Thyroid gland (tissue), 4 donors: ENCODE measurements around the gene CDH23. TPM values are rescaled to one million over a fixed set of nuclear protein-coding genes. Genes with fewer than 3 reads are reported as not detected.

Experiments used
- DNase-seq, 2 donors: peaks; one replicate each; pipeline ENCODE4 v3.0.0-alpha.2; 2019
- H3K27ac ChIP-seq, 3 donors: fragments of 200-600 bp; sonication (generic); 1 replicate in 2 of 3; 2 replicates in 1 of 3; pipeline ENCODE4 v1.5.1; 2016 to 2019; ENCODE audit warnings: mild to moderate bottlenecking in 1 of 3, moderate library complexity in 1 of 3
- H3K27me3 ChIP-seq: fragments of 200-600 bp; sonication (generic); one replicate; pipeline ENCODE4 v1.5.1; 2019
- H3K36me3 ChIP-seq, 2 donors: fragments of 200-600 bp; sonication (generic); one replicate each; pipeline ENCODE4 v1.5.1; 2016 to 2019
- H3K4me1 ChIP-seq, 2 donors: fragments of 200-600 bp; sonication (generic); one replicate each; pipeline ENCODE4 v1.5.1; 2017 to 2019
- H3K4me3 ChIP-seq, 3 donors: fragments of 200-600 bp; sonication (generic); replicated peaks in 1 of 3; 1 replicate in 2 of 3; 2 replicates in 1 of 3; pipeline ENCODE4 v1.5.1; 2016; ENCODE audit warnings: mild to moderate bottlenecking in 1 of 3
- H3K9me3 ChIP-seq: fragments of 200-600 bp; sonication (generic); one replicate; pipeline ENCODE4 v1.5.1; 2017
- POLR2A ChIP-seq, 2 donors: fragments of 450-650 bp; IDR thresholded peaks; one replicate each; pipeline ENCODE4 v1.6.1; 2017; ENCODE audit warnings: antibody characterized with exemption in 2 of 2, mild to moderate bottlenecking in 2 of 2, moderate library complexity in 1 of 2
- WGBS, 2 donors: methylation state at CpG; one replicate each; pipeline ENCODE4 v1.1.5; 2017; 5-methylcytosine and 5-hydroxymethylcytosine counted together
- intact Hi-C: fragments of 100-400 bp; cut with DNase I; formaldehyde crosslinking; loops from one replicate; pipeline ENCODE4 v1.15.1; 2023
- total RNA-seq, 4 donors: library from RNA; depleted of rRNA; stranded (reverse); fragments of >200 nt; gene quantifications; one replicate each; pipeline ENCODE4 v1.2.3, GENCODE V29; 2016
- TF ChIP-seq, protein P1 (sequence below), 6 experiments: fragments of 200-600 bp in 3 of 6; fragments of 450-650 bp in 3 of 6; sonication (generic) in 3 of 6; IDR thresholded peaks; one replicate each; pipeline ENCODE4 v1.5.1; 2016 to 2019; ENCODE audit warnings: antibody characterized with exemption in 6 of 6, mild to moderate bottlenecking in 2 of 6, inconsistent platforms in 1 of 6, moderate library complexity in 1 of 6

The CDH23 gene
- total RNA-seq, 4 donors from 2014 or later = 3.0 to 4.2 (median 3.9) TPM

DNA sequence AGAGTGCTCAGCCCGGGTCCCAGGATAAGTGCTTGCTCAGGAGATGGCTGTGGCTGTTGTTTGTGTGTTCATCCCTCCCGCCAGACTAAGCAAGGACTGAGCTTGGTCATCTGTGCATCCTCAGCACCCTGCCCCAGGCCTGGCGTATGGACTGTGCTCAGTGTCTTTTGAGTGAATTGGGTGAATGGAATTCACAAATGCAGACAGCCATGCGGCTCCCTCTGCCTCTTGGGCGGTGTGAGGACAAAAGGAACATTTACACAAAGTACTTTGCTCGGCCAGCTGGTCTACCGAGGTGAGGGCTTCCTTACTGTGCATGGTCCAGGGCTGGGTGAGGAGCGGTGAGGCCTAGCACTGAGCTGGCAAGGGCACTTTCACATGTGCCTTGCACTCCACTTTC lies 120.2 kb downstream of the CDH23 start:
- intact Hi-C loops = no loop called here
- 59 to 79% methylated on average over 8 of the region's 8 CpGs for WGBS, 2 donors
- TF ChIP-seq, protein P1, sequence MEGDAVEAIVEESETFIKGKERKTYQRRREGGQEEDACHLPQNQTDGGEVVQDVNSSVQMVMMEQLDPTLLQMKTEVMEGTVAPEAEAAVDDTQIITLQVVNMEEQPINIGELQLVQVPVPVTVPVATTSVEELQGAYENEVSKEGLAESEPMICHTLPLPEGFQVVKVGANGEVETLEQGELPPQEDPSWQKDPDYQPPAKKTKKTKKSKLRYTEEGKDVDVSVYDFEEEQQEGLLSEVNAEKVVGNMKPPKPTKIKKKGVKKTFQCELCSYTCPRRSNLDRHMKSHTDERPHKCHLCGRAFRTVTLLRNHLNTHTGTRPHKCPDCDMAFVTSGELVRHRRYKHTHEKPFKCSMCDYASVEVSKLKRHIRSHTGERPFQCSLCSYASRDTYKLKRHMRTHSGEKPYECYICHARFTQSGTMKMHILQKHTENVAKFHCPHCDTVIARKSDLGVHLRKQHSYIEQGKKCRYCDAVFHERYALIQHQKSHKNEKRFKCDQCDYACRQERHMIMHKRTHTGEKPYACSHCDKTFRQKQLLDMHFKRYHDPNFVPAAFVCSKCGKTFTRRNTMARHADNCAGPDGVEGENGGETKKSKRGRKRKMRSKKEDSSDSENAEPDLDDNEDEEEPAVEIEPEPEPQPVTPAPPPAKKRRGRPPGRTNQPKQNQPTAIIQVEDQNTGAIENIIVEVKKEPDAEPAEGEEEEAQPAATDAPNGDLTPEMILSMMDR (IDR thresholded peaks at IDR 0.05) = no peak
- no peak for TF ChIP-seq POLR2A (IDR thresholded peaks at IDR 0.05)
- DNase-seq = peak; percentile 18 to 20
- H3K27ac ChIP-seq = no peak overlapping the region
- no peak overlapping the region for H3K4me3 ChIP-seq
- no peaks in the 10 kb centered on the region for H3K9me3 ChIP-seq
- H3K27me3 ChIP-seq = no peaks in the 10 kb centered on the region
- H3K36me3 ChIP-seq = no peaks in the 10 kb centered on the region
- no peaks in the 10 kb centered on the region for H3K4me1 ChIP-seq

DNA sequence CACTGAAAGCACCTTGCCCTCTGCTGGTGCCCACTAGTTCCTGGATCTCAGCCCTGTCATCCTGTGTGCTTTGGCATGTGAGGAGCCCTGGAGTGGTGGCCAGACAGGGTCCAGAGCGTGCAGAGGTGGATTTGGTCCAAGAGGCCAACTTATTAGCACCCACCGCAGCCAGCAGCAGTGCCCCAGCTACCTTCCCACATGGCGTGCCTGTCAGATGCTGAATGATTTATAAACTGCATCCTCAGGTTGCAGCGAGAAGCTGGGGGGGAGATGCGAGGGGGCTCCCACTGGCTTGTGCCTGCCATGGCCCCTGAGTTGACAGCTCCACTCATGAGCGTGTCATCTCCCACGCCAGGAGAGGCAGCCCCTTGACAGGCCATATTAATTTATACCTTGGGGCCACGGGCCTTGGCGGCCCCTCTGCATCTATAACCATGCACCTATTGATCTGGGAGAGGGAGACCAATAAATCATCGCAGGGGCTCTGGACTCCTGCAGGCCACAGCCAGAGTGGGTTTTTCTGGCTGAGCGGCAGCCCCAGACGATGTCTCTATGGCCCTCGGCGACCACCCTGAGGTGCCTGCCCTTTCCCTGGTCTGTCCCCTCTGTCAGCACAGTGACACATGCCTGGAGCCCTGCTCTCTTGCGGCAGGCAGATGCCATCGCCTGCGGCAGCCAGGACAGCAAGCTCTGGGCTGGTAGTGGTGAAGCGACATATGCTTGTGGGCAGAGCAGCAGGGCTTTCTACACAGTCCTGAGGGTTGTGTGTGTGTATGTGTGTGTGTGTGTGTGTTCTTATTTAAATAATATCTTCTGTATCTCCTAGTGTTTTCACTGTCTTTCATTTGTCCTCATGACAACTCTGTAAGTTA lies 120.8 kb downstream of the CDH23 start:
- Histone ChIP-seq H3K4me1 (no peaks in the 10 kb centered on the region), H3K36me3 (no peaks in the 10 kb centered on the region), H3K9me3 (no peaks in the 10 kb centered on the region), H3K27me3 (no peaks in the 10 kb centered on the region), H3K27ac (no peak overlapping the region), H3K4me3 (no peak overlapping the region)
- intact Hi-C loops = no loop called here
- WGBS, 2 donors = 82 to 87% methylated on average over 12 to 17 of the region's 18 CpGs
- DNase-seq = no peak
- TF ChIP-seq, protein P1 (IDR thresholded peaks at IDR 0.05) = no peak
- no peak for TF ChIP-seq POLR2A (IDR thresholded peaks at IDR 0.05)

DNA sequence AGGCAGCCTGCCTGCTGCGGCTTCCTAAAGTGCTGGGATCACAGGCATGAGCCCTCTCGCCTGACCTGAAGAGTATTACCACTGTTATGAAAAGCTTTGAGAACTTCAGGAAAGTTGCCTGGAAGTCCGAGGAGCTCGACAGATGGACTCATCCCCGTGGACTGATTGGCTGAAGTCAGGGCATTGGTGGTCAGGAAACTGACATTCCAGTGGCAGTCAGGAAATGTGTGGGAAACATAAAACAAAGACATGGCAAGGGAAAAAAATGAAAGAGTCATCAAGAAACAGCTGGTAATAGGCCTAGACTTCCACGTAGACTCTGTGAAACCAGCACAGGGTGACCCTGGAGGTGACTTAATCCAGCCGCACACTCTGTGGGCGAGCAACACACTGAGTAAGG lies 123.3 kb downstream of the CDH23 start:
- Histone ChIP-seq H3K27ac (no peak overlapping the region), H3K36me3 (no peaks in the 10 kb centered on the region), H3K9me3 (no peaks in the 10 kb centered on the region), H3K4me1 (no peaks in the 10 kb centered on the region), H3K27me3 (no peaks in the 10 kb centered on the region), H3K4me3 (no peak overlapping the region)
- WGBS, 2 donors = 84 to 87% methylated on average over 8 of the region's 8 CpGs
- intact Hi-C loops = no loop called here
- no peak for DNase-seq
- no peak for TF ChIP-seq POLR2A (IDR thresholded peaks at IDR 0.05)
- TF ChIP-seq, protein P1 (IDR thresholded peaks at IDR 0.05) = no peak

DNA sequence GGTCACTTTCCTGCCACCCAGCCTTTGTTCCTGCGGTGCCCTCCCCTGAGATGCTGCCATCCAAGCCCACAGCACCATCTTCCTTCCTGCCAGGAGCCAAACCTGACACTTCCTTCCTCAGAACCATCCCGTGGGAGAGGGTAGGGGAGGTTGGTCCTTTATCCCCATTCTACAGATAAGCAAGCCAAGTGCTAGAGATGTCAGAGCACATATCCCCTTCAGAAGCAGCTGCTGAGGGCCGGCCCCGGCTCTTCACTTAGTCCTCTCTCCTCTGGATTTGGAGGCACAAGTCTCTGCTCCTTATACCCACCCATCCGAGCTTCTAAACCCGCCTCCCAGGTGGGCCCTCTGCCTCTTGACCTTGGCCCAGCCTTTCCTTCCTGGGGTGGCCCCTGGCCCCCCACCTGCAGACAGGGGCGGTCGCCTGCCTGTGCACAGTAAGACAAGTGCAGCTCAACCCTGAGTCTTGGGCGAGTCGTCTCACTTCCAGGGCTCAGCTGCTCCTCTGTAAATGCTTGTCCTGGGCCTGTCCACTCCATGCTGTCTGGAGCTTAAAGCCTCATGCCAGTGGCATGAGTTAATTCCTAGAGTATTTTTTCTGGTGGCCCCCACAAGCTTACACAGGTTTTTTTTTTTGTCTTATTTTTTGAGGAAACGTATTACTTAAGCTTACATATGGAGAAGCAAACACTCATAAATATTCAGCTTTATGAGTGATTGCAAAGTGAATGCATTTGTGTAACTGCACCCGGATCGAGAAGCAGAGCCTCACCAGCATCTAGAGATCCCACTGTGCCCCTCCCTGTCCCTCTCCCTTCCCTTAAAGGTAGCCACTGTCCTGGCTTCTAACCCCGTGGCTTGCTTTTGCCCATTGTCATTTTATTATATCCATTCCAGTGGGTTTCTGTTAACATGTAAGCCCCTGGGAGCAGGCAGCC lies 125.1 kb downstream of the CDH23 start:
- 85 to 87% methylated on average over 14 of the region's 14 CpGs for WGBS, 2 donors
- H3K27me3 ChIP-seq = no peaks in the 10 kb centered on the region
- TF ChIP-seq, protein P1 (IDR thresholded peaks at IDR 0.05) = no peak
- no peak for TF ChIP-seq POLR2A (IDR thresholded peaks at IDR 0.05)
- no peaks in the 10 kb centered on the region for H3K36me3 ChIP-seq
- no peak for DNase-seq
- no peak overlapping the region for H3K4me3 ChIP-seq
- intact Hi-C loops = no loop called here
- H3K9me3 ChIP-seq = no peaks in the 10 kb centered on the region
- H3K4me1 ChIP-seq = peaks cover 2% of the 10 kb centered on the region in 2 donors
- H3K27ac ChIP-seq = no peak overlapping the region
